GM18505 (cell line): ENCODE measurements around the gene PLEKHO1.
"Not testable (repeated sequence)": the region's sequence is repeated elsewhere in the genome, so short reads cannot be mapped to it uniquely, and the experiment has no call there.

Source experiments
- ATAC-seq: cut with Tn5 transposase; IDR thresholded peaks from one replicate; pipeline ENCODE4 v1.9.1; 2021; ENCODE audit not compliant: unreplicated experiment
- POLR2A ChIP-seq: IDR thresholded peaks from 4 replicates; pipeline ENCODE4 v1.6.1; 2011; ENCODE audit warnings: borderline replicate concordance; ENCODE audit not compliant: insufficient read depth, insufficient read length; ENCODE audit errors: extremely low read depth

PLEKHO1 gene

DNA sequence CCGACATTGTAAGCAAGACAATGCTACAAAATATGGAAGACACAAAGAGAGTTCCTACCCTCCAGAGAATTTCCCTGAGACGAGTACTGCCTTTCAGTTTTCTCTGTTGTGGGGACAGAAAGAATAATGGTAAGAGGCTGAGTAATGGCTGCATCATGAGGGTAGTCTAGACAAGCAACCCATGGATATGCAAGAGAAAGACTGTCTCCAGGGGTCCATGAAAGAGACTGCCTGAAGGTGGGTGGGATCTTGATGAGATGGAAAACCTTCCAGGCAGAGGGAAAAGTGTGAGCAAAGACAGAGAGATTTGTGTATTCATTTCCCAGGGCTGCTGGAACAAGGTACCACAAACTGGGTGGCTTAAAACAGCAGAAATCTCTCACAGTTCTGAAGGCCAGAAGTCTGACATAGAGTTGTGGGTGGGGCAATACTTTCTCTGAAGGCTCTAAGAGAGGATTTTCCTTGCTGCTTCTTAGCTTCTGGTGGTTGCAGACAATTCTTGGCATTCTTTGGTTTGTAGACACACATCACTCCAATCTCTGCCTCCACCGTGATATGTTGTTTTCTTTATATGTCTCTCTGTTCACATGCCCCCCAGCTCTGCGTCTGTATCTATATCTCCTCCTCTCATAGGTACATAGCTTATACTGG lies 44.8 kb downstream of the PLEKHO1 start:
- ATAC-seq = no peak
- TF ChIP-seq POLR2A = no peak

GRCh38 chr1:150196417-150196816 lies 46.7 kb downstream of the PLEKHO1 start:
- no peak for ATAC-seq
- no peak for TF ChIP-seq POLR2A

- TF ChIP-seq POLR2A = no peak
- no peak for ATAC-seq
Observed at GRCh38 chr1:150207281-150207971, 57.7 kb downstream of the PLEKHO1 start.

- ATAC-seq = not testable (repeated sequence)
Observed at GRCh38 chr1:150208460-150208859, 58.7 kb downstream of the PLEKHO1 start.
